Epithelial cell of proximal tubule (primary cell): ENCODE results near the gene PDZD2. TPM values are rescaled to one million over a fixed set of nuclear protein-coding genes. Genes with fewer than 3 reads are reported as not detected.

Source experiments
- DNase-seq: peaks from one replicate; pipeline ENCODE4 v3.0.0-alpha.2; 2011; ENCODE audit warnings: low read depth
- H3K4me3 ChIP-seq: 2 replicates; pipeline ENCODE4 v1.5.1; 2011; ENCODE audit warnings: low read depth, mild to moderate bottlenecking, low read length
- total RNA-seq: library from RNA; depleted of rRNA; stranded (reverse); fragments of >200 nt; gene quantifications from 2 replicates; pipeline ENCODE4 v1.2.3, GENCODE V29; 2015
- TF ChIP-seq, protein P1 (sequence below): conservative IDR thresholded peaks from 2 replicates; pipeline ENCODE4 v1.5.1; 2012; ENCODE audit warnings: low read depth, mild to moderate bottlenecking, low read length

PDZD2 gene
- total RNA-seq, 1 donor from 2014 or later = 8.4 TPM

GRCh38 chr5:31934156-31934555 lies 295.2 kb downstream of the PDZD2 start:
- DNase-seq = no peak
- TF ChIP-seq, protein P1, sequence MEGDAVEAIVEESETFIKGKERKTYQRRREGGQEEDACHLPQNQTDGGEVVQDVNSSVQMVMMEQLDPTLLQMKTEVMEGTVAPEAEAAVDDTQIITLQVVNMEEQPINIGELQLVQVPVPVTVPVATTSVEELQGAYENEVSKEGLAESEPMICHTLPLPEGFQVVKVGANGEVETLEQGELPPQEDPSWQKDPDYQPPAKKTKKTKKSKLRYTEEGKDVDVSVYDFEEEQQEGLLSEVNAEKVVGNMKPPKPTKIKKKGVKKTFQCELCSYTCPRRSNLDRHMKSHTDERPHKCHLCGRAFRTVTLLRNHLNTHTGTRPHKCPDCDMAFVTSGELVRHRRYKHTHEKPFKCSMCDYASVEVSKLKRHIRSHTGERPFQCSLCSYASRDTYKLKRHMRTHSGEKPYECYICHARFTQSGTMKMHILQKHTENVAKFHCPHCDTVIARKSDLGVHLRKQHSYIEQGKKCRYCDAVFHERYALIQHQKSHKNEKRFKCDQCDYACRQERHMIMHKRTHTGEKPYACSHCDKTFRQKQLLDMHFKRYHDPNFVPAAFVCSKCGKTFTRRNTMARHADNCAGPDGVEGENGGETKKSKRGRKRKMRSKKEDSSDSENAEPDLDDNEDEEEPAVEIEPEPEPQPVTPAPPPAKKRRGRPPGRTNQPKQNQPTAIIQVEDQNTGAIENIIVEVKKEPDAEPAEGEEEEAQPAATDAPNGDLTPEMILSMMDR = no peak
- H3K4me3 ChIP-seq = no peak overlapping the region

GRCh38 chr5:31935496-31936369 lies 296.8 kb downstream of the PDZD2 start:
- TF ChIP-seq, protein P1 = no peak
- DNase-seq = no peak
- peak overlapping the region; percentile 1 for H3K4me3 ChIP-seq

GRCh38 chr5:31936683-31937082 lies 297.8 kb downstream of the PDZD2 start:
- no peak for DNase-seq
- TF ChIP-seq, protein P1 = no peak
- no peak overlapping the region for H3K4me3 ChIP-seq

- TF ChIP-seq, protein P1 = no peak
- no peak for DNase-seq
- H3K4me3 ChIP-seq = no peak overlapping the region
Observed at GRCh38 chr5:31937226-31937625, 298.3 kb downstream of the PDZD2 start.

- no peak for DNase-seq
- H3K4me3 ChIP-seq = no peak overlapping the region
- TF ChIP-seq, protein P1 = no peak
Observed at GRCh38 chr5:31937703-31938102, 298.8 kb downstream of the PDZD2 start.

DNA sequence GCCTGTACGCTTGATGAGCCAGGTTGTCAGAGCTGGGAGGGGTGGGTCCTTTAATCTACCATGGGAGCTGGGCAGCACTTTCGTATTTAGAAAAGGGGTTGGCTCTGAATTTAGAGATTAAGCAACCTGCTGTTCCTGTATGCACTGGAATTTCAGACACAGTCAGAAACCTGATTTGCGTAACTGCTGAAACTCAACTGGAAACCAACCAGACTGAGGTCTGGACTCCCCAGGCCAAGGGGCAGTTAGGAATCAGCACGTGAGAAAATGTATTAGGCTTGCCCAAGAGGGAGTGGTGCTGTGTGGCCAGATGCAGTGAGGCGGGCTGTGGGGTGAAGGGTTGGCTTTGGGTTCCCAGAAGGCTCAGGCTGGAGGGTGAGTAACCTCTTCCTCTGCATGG lies 300.2 kb downstream of the PDZD2 start:
- no peak overlapping the region for H3K4me3 ChIP-seq
- TF ChIP-seq, protein P1 = no peak
- no peak for DNase-seq
